HG03139 (cell line): ENCODE data around the gene IQSEC1.

ENCODE experiments used
- ATAC-seq: cut with Tn5 transposase; IDR thresholded peaks from one replicate; pipeline ENCODE4 v1.9.1; 2021; ENCODE audit not compliant: unreplicated experiment

IQSEC1 gene

DNA sequence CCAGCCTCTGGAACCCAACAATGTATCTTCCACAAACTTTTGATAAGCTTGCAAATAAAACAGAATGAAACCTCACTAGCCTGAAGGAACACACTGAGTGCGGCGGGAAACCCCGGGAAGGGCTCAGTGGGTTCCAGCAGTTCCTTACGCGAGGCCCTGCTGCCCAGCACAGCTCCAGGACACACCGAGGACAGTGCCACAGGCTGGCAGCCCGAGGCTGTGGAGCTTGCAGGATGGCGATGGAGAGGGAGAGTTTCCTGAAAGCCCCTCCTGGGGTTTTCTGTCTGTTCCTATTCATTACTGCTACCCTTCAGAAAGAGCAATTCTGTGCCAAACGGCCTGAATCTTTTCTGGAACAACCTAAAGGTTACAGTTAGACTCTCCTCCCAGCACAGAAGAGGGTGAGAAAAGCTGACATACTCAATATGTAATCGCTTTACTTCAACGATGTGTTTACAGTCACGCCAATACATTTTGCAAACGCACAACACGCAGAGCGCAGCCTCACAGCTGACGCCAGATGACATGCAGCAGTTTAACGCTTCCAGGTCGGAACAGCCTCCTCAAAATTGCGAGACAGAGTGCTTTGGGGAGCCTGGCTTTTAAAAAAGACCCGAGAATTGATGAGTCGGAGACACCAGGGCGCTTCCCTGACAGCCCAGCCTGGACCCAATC lies 174.8 kb downstream of the IQSEC1 start:
- no peak for ATAC-seq

DNA sequence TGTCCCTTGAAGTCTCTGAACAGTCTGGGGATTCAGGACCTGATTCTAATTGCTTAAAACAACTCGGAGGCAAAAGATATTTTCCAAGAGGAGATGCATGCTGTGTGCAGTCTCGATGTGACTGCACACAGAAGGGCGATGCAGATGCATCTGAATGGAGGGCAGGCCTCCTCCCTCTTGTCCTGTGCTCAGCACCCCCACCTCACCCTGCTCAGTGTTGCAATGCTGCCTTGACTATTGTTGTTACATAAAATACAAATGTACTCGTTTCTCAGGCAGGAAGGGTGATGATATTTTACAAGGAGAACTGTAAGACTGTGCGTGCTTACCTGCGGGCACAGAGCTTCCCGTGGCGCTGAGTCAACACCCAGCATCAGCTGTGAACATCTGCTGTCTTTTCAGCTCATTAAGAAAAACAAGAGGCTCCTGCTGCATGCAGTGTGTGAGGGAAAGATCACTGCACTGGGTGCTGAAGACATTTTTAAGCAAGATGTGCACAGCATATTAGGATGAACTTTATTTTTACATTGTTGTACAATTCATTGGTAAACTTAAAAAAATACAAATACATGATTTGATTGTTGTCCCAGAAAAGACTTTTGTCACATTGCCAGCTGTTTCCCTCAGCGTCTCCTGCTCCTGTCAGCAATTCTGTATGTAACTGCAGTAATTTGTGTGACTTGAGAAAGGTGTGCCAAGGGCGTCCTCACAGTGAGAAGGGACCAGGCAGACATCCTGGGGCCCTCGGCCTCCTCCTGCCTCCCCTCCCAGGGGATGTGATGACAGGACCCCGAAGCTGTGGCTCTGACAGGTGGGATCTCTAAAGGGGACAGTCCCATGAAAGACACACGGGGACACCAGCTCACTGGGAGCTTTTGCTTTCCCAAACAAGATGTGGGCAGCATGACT lies 175.6 kb downstream of the IQSEC1 start:
- no peak for ATAC-seq

DNA sequence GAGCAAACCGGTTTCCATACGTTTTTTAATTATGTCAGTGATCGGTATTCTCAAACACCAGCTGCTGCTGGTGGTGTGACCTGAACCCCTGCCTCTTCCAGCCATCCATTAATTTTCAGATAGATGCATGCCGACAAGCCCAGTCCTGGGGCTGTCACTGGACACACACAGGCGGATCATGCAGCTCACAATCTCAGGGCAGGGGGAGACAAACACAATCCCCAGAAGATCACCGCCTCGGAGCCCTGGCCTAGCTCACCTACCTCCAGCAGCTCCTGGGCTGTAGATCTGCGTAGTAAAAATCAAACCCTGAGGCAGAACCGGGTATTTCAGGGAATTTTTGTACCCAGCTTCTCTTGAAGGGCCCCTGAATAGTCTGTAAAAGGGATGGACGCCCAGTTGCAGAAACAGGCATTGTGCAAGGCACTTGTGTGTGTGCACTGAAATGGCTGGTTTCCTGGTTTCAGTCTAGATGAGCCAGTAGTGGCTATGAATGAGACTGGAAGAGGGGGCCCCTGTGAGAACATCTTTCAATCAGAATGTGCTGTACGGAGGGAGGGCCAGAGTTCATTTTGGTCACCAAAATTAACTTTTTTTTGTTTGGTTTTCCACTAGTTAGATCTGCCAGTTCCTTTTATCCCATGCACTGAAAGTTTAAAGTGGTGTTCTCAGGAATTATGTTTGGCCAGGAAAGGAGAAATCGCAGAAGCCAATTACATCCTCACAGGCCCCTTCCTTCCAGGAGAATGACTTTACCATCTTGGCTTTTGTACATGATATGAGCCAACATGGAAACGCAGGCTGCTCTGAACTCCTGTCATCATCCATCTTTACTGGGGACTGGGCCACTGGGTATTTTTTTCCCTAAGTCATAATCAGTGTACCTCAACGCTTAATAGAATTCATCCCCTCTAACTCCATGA lies 176.9 kb downstream of the IQSEC1 start:
- no peak for ATAC-seq

DNA sequence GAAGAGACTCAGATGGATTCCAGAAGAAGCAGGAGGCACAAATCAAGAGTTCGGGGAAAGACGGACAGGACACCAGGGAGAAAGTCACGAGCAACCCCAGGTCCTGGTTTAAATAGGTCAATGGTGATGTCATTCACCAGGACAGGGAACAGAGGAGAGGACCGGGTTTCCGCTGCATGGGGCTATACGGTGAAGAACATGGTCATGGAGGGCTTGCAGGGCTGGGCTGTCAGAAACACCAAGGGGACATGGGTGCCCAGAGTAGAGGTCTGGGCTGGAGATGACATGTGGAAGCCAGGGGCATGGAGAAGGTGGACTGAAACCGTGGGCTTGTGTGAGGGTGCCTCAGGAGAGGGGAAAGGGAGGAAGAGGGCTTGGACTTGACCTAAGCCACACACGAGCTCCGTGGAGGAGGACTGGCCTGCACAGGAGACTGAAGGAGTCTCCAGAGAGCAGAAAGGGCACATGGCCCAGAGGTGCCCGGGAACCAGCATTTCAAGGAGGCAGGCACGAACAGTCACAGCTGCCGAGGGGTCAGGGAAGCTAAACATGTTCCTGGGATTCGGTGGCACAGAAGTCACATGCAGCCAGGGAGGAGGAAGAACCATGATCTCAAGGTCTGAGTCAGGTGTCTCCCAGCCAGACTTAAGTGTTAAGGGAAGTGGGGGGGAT lies 177.7 kb downstream of the IQSEC1 start:
- no peak for ATAC-seq

DNA sequence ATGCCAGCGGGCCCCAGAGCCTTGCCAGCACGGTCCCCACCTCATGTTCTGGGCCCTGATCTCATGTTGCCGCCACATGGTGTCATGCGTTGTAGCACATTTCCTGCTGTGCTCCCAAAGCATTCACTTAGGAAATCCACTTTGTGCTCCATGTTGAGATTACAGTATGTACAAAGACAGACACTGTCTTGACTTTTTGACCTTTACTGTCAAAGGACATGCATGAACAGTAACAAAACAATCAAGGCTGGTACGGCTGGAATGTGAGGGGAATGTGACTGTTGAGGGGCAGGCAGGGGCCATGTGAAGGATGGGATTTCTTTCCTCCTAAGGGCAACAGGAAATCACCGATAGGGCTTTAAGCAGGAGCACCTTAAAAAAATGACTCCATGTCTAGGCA lies 178.6 kb downstream of the IQSEC1 start:
- no peak for ATAC-seq

DNA sequence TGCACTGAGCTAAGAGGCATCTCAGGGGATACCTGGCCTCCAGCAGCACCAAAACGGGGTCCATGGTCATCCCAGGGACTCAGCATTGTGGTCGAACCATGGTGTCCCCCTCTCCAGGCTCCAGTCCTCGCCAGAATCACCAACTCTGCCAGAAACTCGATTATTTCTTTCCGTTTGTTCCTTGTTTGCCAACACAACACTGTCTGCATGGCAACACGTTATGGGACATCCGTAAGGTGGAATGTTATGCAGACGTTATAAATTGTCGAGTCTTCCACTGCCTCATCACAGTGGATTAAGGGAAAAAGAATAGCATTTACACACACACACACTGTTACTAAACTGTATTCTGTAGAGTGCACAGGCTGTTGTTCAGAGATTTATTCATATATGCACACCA lies 179.4 kb downstream of the IQSEC1 start:
- no peak for ATAC-seq

DNA sequence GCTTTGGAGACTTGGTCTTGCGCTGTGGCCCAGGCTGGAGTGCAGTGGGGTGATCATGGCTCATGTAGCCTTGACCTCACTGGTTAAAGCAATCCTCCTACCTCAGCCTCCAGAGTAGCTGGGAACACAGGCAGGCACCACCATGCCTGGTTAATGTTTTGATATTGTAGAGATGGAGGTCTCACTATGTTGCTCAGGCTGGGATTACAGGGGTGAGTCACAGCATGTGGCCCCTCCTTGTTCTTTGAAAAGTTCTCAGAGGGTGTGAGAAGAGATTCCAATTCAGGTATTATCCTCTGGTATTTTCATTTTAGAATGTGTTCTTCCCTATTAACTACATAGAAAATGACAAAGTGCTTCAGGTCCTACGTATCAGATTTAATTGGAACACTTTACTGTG lies 180.0 kb downstream of the IQSEC1 start:
- ATAC-seq = no peak

DNA sequence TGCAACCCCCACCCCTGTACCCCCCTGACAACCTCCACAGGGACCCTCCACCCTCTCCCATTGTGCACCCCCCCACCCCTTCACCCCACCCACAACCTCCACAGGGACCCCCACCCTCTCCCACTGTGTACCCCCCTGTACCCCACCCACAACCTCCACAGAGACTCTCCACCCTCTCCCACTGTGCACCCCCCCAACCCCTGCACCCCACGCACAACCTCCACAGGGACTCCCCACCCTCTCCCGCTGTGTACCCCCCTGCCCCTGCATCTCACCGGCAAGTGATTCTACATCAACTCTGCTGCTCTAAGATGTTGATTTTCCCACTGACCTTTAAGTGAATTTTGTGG lies 180.4 kb downstream of the IQSEC1 start:
- ATAC-seq = no peak

DNA sequence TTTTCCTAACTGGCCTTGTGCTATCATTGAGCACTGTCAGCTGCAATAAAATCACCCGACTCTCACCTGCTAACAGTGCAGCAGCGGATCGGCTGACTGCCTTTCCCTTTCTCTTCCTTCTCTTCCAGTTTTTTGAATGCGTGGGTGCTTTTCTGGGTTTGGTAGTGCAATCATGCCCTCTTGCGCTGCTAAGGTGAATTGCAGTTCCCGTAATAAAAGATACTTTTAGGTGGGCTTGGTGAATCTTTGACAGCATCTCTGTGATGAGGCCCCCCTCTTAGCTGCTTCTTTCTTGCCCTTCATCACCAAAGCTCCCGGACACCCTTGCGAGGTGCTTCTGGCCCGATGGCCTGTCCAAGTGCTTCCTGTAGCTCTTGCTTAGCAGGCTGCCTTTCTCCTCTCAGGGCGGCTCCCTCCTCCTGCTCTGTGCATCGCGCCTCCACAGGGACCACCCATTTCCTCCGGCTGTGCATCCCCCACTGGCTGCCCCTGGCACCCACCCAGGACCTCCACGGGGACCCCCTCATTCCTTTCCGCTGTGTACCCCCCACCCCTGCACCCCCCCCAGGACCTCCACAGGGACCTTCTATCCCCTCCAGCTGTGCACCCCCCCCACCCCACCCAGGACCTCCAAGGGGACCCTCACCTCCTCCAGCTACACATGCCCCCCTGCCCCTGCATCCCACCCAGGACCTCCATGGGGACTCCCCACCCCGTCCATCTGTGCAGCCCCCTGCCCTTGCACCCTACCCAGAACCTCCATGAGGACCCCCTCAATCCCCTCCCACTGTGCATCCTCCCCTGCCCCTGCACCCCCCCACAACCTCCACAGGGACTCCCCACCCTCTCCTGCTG lies 181.0 kb downstream of the IQSEC1 start:
- no peak for ATAC-seq

DNA sequence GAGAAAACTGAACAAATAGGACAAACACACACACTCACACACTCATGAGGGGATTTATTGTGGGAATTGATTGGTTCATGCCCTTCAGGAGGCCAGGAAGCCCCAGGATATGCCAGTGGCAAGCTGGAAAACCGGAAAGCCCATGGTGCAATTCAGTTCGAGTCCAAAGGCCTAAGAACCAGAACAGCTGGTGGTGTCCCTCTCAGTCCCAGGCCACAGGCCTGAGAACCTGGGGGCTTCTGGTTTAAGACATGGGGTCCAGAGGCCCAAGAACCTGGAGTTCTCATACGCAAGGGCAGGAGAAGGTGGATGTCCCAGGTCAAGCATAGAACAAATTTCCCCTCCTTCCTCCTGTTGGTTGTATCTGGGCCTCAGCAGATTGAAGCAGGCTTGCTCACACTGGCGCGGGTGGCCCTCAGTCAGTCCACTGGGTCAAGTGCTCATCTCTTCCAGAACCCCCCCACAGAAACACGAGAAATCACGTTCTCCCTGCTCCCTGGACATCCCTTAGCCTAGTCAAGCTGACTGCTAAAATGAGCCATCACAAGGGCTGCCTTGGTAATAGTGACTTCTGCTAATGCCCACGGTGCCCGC lies 181.7 kb downstream of the IQSEC1 start:
- ATAC-seq = no peak

DNA sequence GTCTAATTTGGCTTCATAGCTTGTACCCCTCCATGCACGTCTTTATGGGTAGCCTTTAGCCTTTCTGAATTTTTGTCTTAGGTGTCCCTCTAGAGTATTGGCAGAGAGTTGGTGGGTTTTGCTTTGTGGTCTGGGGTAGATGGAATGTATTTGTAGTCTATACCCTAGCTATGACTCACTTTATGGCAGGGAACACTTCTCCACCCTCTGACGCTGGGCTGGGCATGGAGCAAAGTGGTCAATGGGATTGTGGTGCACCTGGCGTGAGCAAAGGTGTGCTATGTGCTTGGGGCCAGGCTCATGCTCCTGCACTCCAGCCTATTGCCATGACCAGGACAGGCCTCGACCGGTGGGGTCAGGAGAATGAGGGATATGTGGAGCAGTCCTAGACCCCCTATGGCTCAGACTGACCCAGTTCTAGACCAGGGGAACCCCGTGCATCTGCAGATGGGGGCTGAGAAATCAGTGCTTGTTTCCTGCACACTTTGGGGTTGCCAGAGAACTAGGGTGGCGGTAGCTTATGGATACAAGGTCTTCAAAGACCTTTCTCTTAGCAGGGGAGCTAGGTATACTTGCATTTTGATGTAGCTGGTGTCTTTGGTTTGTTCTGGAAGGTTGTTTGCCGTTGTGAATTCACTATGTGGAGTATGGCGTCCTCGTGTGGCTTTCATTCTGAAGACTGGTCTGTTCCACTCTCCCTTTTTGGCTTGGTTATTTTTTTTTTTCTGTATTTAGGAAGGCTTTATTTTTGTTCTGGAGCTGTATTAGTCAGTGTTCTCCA lies 182.4 kb downstream of the IQSEC1 start:
- no peak for ATAC-seq

DNA sequence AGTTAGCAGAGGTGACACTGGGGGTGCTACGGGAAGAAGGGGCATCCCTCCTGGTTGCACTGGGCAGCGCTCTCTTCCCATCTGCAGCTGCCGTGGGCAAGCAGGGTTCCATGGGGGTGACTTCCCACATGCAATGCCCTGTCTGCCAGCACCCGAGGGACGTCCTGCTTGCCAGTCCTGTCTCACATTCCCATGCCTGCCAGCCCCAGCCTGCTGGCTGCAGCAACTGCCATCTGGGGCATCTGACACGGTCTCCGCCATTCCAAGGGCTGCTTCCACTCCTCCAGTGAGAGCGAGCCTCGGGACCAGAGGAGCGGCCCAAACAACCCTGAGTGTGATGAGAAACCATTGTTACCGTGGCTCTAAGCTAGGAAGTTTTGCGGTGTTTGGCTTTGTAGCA lies 186.5 kb downstream of the IQSEC1 start:
- no peak for ATAC-seq

DNA sequence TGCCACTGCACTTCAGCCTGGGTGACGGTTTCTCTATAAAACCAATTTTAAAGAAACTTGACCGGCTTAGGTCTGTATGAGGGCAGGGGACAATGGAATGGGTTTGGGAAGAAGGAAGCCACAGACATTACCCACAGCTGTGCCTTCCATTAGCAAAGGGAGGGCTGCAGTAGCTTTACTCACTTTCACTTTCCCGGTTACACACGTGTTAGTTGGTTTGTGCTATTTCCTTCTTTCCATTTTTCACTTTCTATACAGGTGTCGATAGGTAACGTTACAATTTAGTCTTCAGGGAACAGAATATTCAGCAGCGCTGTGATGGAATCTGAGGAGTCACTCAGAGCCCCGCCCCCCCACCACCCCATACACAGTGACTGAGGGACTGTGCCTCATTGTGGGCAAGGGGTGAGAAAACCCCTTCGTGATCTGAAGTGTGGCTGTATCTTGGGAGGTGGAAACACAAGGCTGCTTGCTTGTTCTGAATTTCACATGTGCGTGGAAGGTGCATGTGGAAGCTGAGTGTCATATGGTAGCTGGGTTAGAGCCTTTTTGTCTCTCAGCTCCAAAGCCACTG lies 187.0 kb downstream of the IQSEC1 start:
- no peak for ATAC-seq

DNA sequence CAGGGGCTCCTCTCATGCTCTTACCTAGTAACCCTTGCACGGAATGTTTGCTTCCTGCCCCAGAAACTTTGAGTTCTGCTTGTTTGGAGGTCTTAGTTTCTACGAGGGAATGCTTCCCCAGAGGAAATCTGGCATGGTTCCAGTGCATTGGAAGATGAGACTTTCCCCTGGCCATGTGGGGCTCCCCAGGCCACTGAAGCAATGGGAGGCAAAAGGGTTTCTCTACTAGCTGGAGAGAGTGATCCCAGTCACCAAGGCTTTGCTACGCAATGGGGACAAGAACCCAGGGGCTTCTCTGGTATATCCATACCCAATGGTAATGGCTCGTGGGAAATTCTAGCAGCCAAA lies 187.7 kb downstream of the IQSEC1 start:
- ATAC-seq = no peak

DNA sequence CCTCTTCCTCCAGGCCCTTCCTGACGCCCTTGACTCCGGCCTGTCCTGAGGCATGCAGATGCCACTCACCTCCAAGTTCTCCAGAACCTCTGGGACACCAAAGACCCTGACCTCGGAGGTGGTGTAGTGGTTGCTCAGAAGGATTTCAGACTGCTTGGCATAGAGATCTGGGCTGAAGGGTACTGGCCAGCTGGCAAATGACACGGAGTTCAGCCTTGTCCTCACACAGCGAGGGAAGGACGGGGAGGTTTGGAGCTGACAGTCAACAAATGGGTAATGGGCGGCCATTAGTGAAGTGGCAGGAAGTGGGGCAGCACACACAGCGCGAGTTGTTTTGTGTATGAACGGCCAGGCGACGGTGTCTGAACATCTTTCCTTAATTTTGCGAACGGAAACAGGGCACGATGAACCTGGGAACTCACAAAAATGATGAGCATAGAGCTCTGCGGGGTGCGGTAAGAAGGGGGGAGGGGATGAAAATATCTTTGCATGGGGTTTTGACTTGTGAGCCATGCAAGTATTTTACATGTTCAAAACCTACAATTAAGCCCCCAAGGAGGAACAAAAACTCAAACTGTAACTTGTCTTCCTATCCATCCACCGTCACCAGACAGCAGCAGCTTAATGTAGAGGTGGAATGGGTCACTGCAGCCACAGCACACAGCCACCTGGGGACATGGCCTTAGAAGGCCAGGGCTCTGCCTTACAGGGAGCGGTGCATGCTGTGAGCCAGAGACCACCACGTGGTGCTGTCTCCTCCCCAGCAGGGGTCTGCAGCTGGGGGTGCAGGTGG lies 188.2 kb downstream of the IQSEC1 start:
- ATAC-seq = no peak

DNA sequence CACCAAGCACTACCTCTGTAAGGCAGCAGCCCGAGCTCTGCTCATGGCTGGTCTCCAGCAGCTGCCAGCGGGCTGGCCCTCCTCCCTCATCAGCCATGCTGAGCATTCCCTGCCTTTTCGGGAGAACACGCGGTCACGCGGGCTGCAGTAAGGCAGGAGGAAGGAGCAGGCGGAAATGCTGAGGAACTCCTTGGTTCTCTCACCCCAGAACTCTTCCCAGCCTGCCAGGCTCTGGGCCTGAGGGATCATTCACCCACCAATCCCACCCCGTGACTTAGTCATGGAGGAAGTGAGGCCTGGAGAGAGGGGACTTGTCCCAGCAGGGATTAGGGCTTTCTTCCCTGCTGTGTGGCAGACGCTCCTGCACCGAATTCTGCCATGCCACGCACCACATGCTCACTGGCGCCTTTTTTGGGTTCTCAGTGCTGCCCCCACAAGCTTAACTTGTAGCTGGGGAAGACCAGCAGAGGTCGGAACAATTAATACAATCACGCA lies 189.0 kb downstream of the IQSEC1 start:
- no peak for ATAC-seq
